Activated effector memory CD4-positive, alpha-beta T cell treated with anti-CD3 and anti-CD28 coated beads, Interleukin-2, amount 50 U/mL, for 16 hours (primary cell): ENCODE results near the gene ZNF200.
"Not testable (repeated sequence)": the region's sequence is repeated elsewhere in the genome, so short reads cannot be mapped to it uniquely, and the experiment has no call there.

Experiments
- DNase-seq: peaks from one replicate; pipeline ENCODE4 v3.0.0-alpha.2; 2020

ZNF200 gene, protein sequence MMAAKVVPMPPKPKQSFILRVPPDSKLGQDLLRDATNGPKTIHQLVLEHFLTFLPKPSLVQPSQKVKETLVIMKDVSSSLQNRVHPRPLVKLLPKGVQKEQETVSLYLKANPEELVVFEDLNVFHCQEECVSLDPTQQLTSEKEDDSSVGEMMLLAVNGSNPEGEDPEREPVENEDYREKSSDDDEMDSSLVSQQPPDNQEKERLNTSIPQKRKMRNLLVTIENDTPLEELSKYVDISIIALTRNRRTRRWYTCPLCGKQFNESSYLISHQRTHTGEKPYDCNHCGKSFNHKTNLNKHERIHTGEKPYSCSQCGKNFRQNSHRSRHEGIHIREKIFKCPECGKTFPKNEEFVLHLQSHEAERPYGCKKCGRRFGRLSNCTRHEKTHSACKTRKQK

DNA sequence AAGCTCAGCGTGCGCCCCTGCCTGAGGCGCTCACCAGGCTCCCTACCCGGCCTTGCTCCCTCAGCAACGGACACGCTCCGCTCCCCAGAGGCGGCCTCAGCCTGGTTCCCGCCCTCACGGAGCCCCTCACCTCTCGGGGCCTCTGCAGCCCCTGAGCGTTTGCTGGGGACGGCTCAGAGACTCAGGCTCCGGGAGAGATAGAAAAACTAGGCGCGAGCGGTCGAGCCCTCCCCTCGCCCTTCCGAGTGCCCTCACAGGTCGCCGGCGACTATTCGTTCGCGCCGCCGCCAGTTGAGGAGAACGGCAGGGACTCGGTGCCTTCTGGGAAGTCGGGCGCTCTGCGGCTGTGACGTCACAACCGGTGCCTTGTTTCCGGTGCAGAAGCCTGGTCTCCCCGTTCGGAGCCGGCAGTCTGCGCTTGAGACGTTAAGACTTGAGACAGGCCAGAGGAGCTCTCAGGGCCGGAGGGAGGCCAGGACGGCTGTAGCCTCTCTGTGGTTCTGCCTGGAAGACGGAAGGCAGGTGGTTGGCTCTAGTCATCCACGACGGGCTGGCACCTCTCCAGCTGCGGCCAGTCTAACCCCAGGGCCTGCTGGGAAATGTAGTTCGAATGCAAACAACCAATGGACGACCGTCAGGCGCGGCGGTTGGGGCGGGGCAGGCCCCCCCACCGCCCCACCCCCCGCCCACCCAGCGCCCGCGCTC, at the start of gene ZNF200:
TSS of gene ZNF200 (minus strand) at position 302 of the 705 bp plus-strand sequence. CDS start 1,403 bp downstream, outside the sequence.
- DNase-seq = peak; percentile 97

DNA sequence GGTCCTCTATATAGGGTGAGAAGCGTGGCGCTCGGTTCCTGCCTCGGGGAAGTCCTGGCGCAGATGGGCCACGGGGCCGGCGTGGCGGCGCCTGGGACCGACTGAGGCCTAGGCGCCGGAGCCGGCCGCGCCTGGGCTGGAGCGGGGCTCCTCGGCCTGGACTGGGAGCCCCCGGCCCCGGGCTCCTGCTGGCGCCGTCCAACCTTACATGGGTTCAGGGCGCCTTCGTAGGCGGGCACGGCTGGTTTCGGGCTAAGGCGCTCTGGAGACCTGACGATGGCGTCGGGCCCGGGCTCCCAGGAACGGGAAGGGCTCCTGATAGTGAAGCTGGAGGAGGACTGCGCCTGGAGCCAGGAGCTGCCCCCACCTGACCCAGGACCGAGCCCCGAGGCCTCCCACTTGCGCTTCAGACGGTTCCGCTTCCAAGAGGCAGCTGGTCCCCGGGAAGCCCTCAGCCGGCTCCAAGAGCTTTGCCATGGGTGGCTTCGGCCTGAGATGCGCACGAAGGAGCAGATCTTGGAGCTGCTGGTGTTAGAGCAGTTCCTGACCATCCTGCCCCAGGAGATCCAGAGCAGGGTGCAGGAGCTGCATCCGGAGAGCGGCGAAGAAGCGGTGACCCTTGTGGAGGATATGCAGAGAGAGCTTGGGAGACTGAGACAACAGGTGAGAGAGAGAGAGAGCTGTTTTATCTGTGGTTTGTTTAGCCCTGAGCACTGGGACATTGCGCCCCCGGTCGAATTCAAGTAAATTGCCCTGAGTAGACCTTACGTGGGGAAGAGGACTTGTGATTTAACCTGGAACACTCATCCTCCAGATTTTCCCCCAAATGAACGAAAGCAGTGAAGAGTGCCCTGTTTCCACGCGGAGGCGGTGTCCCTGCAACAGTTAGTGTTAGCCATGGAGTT, 48.8 kb upstream of the ZNF200 start:
- DNase-seq = no peak

DNA sequence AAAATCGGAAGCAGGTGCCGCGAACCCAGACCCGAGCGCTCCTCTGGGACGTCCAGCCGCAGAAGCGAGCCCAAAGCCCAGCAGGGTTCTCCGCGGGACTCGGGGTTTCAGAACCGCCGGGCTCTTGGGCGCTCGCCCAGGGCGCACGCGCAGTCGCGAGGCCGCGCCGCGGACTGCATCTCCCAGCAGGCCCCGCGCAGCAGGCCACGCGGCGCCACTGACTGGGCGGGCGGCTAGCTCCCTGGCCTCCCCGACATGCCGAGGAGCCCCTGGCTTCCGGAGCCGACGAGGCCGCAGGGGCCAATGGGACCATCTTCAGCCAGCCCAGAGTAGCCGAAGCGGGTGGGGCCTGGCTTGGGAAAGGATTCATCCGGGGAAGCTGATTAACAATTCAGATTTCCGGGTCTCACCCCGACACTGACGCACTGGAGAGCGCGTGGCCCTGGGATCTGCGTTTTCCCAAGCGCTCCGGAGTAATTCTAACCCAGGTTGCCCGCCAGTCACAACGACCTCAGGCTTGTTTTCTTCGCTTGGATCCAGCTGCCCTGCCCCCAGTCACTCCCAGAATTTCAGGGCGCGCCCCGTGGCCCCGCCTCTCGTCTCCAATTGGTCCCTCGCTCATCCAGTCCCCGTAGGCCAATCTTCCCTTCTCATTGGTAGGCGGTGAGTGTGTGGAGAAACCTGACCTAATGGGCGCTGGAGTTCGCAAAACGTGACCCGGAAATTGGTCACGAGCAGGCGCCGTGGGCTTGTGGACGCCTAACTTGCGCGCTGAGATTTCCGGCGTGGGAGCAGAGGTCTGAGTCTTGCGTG, 48.0 kb upstream of the ZNF200 start, which contains the start of gene ZNF263:
TSS of gene ZNF263 (plus strand) at position 762 of the 813 bp plus-strand sequence. CDS start 328 bp downstream, outside the sequence.
- peak; percentile 97 for DNase-seq

DNA sequence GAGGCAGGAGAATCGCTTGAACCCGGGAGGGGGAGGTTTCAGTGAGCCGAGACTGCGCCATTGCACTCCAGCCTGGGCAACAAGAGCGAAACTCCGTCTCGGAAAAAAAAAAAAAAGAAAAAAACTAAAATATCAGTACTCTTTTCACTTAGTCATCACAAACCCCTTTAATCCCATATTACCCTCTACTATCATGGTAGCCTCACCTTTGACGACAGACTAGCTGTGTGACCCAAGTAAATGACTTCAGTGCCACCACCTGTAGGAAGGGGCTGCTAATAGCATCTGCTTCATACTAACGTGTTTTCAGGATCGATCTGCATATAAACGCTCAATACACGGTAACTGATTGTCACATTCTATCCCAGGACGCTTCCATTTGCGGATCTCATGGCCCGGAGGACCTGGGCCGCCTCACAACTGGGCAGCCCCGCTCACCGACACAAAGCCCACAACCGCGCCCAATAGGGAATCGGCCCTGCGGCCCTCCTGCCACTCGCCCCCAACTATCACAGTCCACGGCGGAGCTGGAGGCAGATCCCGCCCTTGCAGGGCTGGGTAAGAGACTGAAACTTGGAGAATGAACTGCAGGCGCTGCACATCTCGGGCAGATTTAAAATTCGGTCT, 47.3 kb upstream of the ZNF200 start:
- no peak for DNase-seq

DNA sequence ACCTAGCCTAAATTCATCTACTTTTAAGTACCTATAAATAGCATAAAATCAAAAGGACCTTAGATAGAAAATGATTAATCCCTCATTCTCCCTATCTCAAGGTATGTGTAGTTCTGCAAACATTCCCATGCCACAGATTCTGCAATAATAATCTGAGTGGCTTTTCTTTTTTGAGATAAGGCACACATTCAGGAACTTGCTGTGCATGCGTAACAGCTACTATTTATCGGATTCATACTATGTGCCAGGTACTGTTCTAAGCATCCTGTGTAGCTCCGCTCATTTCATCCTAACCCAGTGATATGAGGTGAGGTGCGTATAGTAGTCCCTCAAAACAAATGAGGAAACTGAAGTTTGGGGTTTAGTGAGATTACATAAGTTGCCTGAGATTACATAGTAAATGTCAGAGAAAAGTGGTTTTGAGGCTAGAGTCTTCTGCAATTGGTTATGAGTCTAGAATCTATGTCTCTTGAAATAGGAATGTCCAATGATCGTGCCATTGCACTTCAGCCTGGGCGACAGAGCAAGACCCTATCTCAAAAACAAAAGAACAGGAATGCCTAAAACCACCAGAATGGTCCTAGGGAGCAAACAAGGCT, 46.4 kb upstream of the ZNF200 start:
- no peak for DNase-seq

DNA sequence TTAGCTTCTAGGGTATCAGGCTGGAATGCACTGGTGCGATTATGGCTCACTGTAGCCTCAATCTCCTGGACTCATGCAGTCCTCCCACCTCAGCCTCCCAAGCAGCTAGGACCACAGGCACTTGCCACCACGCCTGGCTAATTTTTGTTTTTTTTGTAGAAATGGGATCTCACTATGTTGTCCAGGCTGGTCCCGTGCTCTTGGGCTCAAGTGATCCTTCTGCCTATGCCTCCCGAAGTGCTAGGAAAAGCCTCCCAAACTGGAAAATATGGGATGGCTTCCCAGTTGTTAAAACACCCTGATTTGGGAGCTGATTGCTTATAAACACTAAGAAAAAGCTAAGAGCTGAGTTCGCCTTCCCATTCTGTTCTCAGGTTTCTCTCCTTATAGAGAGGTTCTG, 41.7 kb upstream of the ZNF200 start:
- no peak for DNase-seq

DNA sequence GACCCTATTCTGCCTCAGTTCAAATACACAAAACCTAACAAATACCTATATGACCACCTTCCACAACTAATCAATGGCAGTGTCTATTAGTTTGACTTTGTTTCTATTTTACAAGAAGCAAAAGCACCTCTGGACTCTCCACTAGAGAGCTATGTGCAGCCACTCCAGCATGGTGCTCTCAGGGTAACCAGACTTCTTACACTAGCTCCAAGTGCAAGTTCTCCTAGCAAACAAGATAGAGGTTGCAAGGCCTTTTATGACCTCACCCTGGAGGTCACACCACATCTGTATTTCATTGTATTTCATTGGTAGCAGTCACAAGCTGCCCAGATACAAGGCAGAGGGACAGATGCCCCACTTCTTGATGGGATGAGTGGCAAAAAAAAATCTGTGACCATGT, 40.0 kb upstream of the ZNF200 start:
- no peak for DNase-seq

DNA sequence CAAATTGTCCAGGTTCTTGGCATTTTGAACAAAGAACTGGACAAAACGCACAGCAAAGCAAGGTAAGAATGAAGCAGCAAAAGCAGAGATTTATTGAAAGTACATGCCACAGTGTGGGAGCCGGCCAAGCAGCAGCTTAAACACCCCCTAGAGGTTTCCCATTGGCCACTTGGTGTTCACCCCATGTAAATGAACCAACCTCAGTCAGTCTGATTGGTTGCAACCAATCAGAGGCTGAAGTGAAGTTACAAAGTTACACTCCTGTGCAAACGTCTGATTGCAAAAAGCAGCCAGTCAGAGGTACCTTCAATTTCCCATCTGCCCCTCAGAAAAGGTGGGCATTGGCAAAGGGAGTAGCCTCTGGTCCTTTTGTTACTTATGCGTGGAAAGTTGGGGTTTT, 39.5 kb upstream of the ZNF200 start:
- DNase-seq = no peak

DNA sequence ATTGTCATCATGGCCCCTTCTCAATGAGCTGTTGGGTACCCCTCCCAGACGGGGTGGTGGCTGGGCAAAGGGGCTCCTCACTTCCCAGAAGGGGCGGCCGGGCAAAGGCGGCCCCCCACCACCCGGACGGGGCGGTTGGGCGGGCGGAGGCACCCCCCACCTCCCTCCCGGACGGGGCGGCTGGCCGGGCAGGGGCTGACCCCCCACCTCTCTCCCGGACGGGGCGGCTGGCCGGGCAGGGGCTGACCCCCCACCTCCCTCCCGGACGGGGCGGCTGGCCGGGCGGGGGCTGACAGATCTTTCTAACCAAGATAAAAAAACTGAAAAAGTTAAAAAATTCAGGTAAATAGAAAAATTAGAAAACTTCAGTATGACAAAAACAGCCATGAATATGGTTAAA, 36.3 kb upstream of the ZNF200 start:
- not testable (repeated sequence) for DNase-seq

DNA sequence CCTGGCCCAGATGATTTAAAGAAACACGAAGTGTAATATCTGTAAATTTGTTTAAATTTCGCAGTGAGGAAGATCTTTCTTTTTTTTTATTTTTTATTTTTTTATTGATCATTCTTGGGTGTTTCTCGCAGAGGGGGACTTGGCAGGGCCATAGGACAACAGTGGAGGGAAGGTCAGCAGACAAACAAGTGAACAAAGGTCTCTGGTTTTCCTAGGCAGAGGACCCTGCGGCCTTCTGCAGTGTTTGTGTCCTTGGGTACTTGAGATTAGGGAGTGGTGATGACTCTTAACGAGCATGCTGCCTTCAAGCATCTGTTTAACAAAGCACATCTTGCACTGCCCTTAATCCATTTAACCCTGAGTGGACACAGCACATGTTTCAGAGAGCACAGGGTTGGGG, 35.8 kb upstream of the ZNF200 start:
- DNase-seq = not testable (repeated sequence)

DNA sequence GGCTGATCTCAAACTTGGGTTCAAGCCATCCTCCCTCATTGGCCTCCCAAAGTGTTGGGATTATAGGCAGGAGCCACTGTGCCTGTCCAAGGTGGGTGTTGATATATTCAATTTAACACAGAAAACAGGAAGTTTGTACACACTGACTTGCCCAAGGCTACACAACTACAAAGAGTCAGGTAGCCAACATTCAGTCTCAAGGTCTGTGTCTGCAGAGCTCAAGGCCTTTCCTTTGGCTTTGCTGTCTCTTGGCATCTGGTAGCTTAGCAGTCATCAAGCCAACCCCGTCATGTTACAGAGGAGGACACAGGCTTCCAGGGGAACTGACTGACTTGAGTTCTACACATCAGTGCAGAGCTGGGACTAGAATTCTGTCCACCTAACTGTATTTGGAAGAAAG, 33.3 kb upstream of the ZNF200 start:
- DNase-seq = no peak

DNA sequence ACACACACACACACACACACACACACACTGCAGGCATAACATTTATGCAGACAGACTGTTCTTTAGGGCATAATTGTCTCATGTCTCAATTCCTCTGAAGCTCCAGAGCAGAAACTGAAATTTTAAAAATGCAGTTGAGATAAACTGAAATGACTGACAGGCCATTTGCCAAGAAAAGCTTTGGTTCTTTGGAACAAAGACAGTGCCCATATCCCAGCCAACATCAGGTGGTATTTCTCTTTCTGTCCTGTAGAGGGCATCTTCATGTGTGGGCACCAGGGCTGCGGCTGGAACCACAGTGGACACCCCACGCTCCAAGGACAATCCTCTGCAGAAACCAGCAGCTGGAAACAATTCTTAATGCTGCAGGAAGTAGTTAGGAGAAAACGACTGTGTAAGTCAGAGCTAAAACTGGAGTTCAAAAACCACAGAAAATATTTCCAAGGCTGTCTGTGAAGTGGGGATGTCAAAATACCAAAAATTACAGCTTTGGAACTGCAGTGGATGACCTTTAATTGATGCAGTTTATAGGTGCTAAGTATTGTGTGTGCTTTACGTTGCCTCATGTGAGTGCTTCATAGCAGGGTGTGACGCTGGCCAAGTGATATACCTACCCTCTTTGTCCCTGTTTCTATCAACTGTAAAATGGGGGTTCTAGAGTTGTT, 32.0 kb upstream of the ZNF200 start:
- DNase-seq = no peak

DNA sequence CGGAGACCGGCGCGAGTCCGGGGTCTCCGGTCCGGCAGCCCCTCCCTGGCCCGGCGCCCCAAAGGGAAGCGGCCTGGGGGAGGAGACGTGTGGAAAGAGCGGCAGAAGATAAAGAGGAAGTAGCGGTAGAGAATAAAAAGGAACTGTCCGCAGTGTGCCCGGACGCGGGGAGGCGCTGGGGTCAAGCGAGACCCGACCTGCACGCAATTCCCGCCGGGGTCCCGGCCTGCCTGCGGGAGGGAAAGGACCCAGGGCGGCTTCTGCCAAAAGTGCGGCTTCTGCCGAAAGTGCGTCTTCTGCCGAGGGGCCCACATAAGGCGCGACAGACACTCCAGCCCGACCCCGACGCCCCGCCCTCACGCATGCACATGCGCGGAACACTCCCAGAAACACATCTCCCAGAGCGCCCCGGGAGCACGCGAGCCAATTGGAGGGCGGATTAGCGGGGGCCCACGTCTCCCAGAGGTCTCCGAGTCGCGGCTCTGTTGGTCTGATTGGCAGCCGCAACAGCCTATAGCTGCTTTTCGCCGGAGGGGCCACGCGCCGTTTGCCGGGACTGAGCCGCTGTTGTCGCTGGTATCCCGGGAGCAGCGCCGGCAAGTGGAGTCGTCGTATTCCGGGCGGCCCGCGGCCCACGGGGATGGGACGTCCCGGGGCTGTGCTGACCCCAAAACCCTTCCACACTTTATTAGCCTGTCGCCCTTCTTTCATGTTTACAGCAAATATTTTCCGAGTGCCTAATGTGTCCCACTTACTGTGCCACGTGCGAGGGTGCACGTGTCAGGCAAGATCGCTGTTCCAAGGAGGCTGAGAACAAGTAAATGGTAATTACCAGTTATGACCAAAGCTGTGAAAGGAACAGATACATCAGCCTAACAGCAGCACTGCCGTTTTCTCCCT, 29.4 kb upstream of the ZNF200 start:
- peak; percentile 99 for DNase-seq

DNA sequence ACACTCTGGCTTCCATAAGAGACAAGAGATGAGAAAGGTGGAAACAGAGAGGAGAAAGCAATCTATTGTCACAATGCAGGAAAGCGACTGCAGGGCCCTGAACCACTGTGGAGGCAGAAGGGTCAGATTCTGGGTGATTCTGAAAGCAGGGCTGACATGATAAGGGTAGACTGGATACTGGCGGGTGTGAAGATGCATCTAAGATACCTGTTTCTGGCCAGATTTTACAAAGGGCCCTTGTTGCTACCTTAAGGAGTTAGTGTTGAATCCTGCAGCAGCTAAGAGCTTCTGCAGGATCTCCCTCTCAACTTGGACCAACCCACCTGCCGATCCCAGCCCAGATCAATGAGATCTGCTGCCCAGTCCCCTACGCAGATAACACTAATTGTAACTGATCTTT, 27.6 kb upstream of the ZNF200 start:
- DNase-seq = no peak

DNA sequence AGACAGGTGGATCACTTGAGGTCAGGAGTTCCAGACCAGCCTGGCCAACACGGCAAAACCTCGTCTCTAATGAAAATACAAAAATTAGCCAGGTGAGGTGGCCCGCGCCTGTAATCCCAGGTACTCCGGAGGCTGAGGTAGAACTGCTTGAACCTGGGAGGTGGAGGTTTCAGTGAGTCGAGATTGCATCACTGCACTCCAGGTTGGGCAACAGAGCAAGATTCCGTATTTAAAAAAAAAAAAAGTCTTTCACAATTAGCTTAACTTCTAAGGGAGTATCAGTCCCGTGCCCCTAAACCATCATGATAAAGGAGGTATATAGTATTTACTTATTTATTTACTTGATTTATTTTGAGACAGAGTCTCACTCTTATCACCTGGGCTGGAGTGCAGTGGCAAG, 24.9 kb upstream of the ZNF200 start:
- DNase-seq = no peak

DNA sequence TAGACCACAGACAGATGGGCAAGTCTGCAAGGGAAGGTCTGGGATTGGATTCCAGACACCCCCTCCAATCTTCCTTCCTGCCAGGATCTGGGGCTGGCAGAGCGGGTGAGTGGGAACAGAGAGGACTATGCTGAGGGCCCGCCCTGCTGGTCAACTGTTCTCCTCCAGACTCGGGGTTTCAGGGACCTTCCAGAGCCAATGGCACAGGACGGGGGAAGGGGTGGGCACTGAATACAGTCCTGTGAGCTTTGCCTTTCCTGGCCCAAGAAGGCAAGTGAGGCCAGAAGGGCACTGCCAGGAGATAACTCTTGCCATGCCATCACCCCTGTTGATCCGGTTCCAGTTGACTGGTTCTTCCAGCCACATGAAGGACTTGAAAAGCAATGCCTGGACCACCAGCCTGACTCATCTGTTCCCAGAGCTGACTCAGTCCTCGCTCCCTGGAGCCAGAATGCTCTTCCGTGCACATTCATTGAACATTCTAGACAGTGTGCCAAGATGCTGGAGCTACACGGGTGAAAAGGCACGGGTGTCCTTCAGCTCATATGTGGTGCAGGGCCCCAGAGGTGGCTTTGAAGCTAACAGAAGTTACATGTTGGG, 22.0 kb upstream of the ZNF200 start:
- DNase-seq = no peak

DNA sequence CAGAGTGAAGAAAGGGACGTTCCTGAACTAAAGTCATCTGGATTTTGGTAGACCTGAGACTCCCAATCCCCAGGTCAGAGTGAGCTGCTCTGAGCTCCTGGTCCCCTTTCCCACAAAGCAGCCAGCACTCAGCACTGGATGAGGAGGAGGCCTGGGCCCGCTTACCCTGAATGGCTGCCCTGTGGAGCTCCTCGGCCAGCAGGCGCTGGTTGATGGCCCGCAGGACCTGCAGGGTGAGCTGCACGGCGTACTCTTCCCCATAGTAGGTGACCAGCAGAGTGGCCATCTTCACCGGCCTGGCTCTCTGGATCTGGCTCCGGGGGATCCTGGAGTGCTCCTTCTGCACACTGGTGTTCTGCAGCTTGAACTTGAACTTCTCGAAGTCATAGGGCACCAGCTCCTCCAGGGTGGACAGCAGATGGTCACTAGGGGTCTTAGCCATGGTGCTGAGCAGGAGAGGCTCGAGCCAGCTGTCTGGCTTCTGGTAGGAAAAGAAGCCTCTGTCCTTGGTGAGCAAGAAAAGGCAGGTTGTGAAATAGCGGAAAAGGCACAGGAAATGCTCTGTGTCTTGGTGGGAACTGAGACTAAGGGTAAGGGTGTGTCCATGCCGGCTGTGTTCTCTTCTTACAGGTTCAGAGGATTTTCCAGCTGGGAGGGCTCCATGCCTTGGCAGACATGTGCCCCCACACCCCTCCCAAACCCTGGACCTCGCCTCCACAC, 21.3 kb upstream of the ZNF200 start, which contains the start of gene MEFV:
TSS of gene MEFV (minus strand) at position 488 of the 720 bp plus-strand sequence. CDS start at position 442, 46 bp downstream.
- no peak for DNase-seq

DNA sequence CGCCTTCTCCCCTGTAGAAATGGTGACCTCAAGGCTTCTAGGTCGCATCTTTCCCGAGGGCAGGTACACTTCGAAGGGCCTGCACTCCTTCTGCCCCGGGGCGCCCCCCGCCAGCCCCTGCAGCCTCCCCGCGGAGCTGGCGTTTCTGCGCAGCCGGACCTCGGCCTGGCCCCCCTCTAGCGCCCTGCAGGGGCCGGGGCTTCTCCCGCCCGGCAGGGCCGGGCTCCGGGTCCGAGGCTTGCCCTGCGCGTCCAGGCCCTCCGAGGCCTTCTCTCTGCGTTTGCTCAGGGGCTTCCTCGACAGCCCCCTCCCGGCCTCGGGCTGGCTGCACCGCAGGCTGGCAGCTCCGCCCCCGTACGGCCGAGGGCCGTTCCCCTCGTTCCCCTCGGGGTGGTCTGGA, 19.4 kb upstream of the ZNF200 start:
- DNase-seq = no peak
